Thoracic aorta (tissue), 2 donors: ENCODE measurements around the gene NCAN. TPM values are rescaled to one million over a fixed set of nuclear protein-coding genes. Genes with fewer than 3 reads are reported as not detected.

Experiments used
- ATAC-seq: fragments of 150-250 bp; one replicate; pipeline ENCODE4 v1.8.0; 2017; ENCODE audit warnings: low read depth; ENCODE audit not compliant: insufficient number of reproducible peaks, low FRiP score
- DNase-seq: peaks from one replicate; pipeline ENCODE4 v3.0.0-alpha.2; 2020; ENCODE audit warnings: low spot score
- H3K27ac ChIP-seq, 2 donors: fragments of 200-600 bp; sonication (generic); 1 replicate in 1 of 2; 2 replicates in 1 of 2; pipeline ENCODE4 v1.5.1; 2016; ENCODE audit warnings: mild to moderate bottlenecking in 2 of 2, moderate library complexity in 2 of 2
- H3K27me3 ChIP-seq: fragments of 200-600 bp; sonication (generic); replicated peaks from 2 replicates; pipeline ENCODE4 v1.6.0; 2016; ENCODE audit warnings: mild to moderate bottlenecking; ENCODE audit not compliant: insufficient read depth
- H3K36me3 ChIP-seq: fragments of 200-600 bp; sonication (generic); one replicate; pipeline ENCODE4 v1.5.1; 2016
- H3K4me1 ChIP-seq, 2 donors: fragments of 200-600 bp; sonication (generic); 1 replicate in 1 of 2; 2 replicates in 1 of 2; pipeline versions ENCODE4 v1.5.1 to v1.6.0; 2016; ENCODE audit warnings: low read depth in 2 of 2, mild to moderate bottlenecking in 1 of 2; ENCODE audit not compliant: control insufficient read depth in 1 of 2
- H3K4me3 ChIP-seq: fragments of 200-600 bp; sonication (generic); 2 replicates; pipeline ENCODE4 v1.5.1; 2016; ENCODE audit warnings: mild to moderate bottlenecking
- H3K9me3 ChIP-seq: fragments of 200-600 bp; sonication (generic); 2 replicates; pipeline ENCODE4 v1.5.1; 2016
- CTCF ChIP-seq: fragments of 200-600 bp; sonication (generic); IDR thresholded peaks from one replicate; pipeline ENCODE4 v1.5.1; 2019; ENCODE audit warnings: antibody characterized with exemption
- total RNA-seq, 2 donors: library from RNA; depleted of rRNA; stranded (reverse); fragments of >200 nt; gene quantifications; one replicate each; pipeline versions ENCODE4 v1.1.0 to v1.2.3, GENCODE V29; 2016

The NCAN gene
- total RNA-seq, 2 donors from 2014 or later: not detected

- ATAC-seq: no peak
- no peak for TF ChIP-seq CTCF
- DNase-seq: no peak
These were observed 59.2 kb downstream of the NCAN start for GRCh38 chr19:19270749-19271571.

GRCh38 chr19:19271828-19272599, 60.3 kb downstream of the NCAN start:
- H3K4me1 ChIP-seq: peaks cover 4 to 5% of the 10 kb centered on the region in 2 donors
- H3K9me3 ChIP-seq: no peaks in the 10 kb centered on the region
- H3K4me3 ChIP-seq: no peak overlapping the region
- H3K36me3 ChIP-seq: peaks cover 13% of the 10 kb centered on the region
- DNase-seq (no peak), ATAC-seq (no peak)
- no peaks in the 10 kb centered on the region for H3K27me3 ChIP-seq
- no peak overlapping the region for H3K27ac ChIP-seq
- no peak for TF ChIP-seq CTCF

More at GRCh38 chr19:19270749-19271571, 59.2 kb downstream of the NCAN start:
- Histone ChIP-seq H3K27me3 (no peaks in the 10 kb centered on the region), H3K9me3 (no peaks in the 10 kb centered on the region), H3K27ac (no peak overlapping the region), H3K36me3 (peaks cover 6% of the 10 kb centered on the region), H3K4me1 (peaks cover 4 to 5% of the 10 kb centered on the region in 2 donors), H3K4me3 (no peak overlapping the region)

GRCh38 chr19:19274146-19274545, 62.4 kb downstream of the NCAN start:
- H3K9me3 ChIP-seq: no peaks in the 10 kb centered on the region
- no peak overlapping the region for H3K4me3 ChIP-seq
- H3K36me3 ChIP-seq: peaks cover 30% of the 10 kb centered on the region
- H3K4me1 ChIP-seq: peaks cover 4 to 5% of the 10 kb centered on the region in 2 donors
- ATAC-seq (no peak), DNase-seq (no peak)
- no peak overlapping the region for H3K27ac ChIP-seq
- H3K27me3 ChIP-seq: no peaks in the 10 kb centered on the region
- TF ChIP-seq CTCF: no peak

- no peak for ATAC-seq
- no peak for DNase-seq
- Histone ChIP-seq H3K9me3 (no peaks in the 10 kb centered on the region), H3K4me1 (peaks cover 4 to 5% of the 10 kb centered on the region in 2 donors), H3K27me3 (no peaks in the 10 kb centered on the region), H3K4me3 (no peak overlapping the region), H3K27ac (no peak overlapping the region), H3K36me3 (peaks cover 38% of the 10 kb centered on the region)
- no peak for TF ChIP-seq CTCF
These were observed 63.2 kb downstream of the NCAN start for GRCh38 chr19:19274716-19275565.
